Activated naive CD4-positive, alpha-beta T cell treated with anti-CD3 and anti-CD28 coated beads, Interleukin-2, amount 50 U/mL, for 72 hours (primary cell): ENCODE measurements around the gene NPTX1. TPM values are rescaled to one million over a fixed set of nuclear protein-coding genes. Genes with fewer than 3 reads are reported as not detected.

Source experiments
- ATAC-seq, 2 donors: fragments of 150-1000 bp; cut with Tn5 transposase; 2 replicates each; pipeline ENCODE4 v1.10.0; 2021; ENCODE audit warnings: mild to moderate bottlenecking in 2 of 2, moderate library complexity in 2 of 2
- DNase-seq, 2 donors: peaks; one replicate each; pipeline ENCODE4 v3.0.0; 2021 to 2022; ENCODE audit warnings: low spot score in 2 of 2
- H3K27ac Mint-ChIP-seq, 2 donors: one replicate each; pipeline ENCODE4 v1.8.0; 2022; ENCODE audit warnings: mild to moderate bottlenecking in 2 of 2, mixed read lengths in 2 of 2
- H3K36me3 Mint-ChIP-seq, 2 donors: one replicate each; pipeline ENCODE4 v1.8.0; 2022; ENCODE audit warnings: mixed read lengths in 2 of 2
- H3K9me3 Mint-ChIP-seq, 2 donors: one replicate each; pipeline ENCODE4 v1.8.0; 2022; ENCODE audit warnings: mixed read lengths in 2 of 2
- total RNA-seq, 2 donors: library from RNA; stranded (reverse); gene quantifications; one replicate each; pipeline ENCODE4 v1.2.3, GENCODE V29; 2022

Gene NPTX1
- total RNA-seq, 2 donors from 2014 or later, result 23.0 to 135 TPM

DNA sequence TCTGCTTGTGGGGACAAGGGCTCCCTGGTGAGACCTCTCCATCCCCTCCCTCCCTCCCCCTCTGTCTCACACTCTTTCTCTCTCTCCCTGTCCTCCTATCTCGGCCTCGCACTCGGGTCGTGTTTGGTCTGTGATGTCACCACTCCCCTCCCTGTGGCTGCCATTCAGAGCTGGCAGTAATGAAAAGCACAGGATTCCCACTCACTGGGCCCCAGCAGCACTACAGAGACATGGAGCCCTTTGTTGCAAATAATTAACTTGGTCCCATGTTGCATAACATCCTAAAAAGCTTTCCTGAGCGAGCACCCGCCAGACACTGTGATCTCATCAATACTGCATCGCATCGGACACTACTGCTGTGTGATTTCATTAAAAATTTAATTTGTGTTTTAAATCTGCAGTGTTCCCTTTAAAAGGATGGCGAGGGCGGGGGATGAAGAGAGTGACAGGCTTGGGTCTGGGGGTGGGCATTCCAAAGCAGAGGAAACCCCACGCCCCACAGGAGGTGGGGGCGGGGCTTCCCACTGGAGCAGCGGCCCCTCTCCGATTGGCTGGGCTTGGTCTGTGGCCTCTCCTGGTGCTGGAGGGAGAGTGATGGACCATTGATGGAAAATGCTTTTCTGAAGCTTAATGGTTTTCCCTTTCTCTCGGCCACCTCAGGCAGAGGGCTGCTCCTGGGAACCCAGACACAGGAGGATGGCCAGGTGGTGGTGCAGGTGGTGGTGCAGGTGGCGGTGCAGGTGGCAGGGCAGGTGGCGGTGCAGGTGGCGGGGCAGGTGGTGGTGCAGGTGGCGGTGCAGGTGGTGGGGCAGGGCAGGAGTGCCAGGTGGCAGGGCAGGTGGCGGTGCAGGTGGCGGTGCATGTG is 15.3 kb upstream of the NPTX1 start:
- no peaks in the 10 kb centered on the region for H3K9me3 Mint-ChIP-seq
- DNase-seq, result no peak
- H3K27ac Mint-ChIP-seq, result no peak overlapping the region
- no peak for ATAC-seq
- H3K36me3 Mint-ChIP-seq, result no peaks in the 10 kb centered on the region

- no peaks in the 10 kb centered on the region for H3K9me3 Mint-ChIP-seq
- H3K27ac Mint-ChIP-seq, result no peak overlapping the region
- ATAC-seq (no peak), DNase-seq (no peak)
- H3K36me3 Mint-ChIP-seq, result no peaks in the 10 kb centered on the region
These were observed 11.1 kb upstream of the NPTX1 start for GRCh38 chr17:80487511-80487910.

DNA sequence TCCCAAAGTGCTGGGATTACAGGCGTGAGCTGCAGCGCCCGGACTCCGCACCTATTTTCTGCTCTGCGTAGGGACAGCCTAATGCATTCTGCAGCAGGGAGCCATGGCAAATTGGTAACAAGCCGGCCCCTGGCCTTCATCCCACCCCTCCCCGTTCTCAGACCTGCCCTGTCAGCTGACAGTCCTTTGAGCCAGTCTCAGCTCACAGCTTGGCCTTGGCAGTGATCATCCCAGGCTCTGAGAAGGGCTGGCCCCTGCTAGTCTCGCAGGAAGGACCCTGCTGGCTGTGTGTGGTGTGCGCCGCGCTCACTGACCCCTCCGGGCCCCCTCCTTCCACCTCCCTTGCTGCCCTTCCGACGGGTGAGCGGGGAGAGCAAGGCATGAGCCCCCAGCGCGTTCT is 10.3 kb upstream of the NPTX1 start:
- ATAC-seq (no peak), DNase-seq (no peak)
- no peaks in the 10 kb centered on the region for H3K9me3 Mint-ChIP-seq
- H3K36me3 Mint-ChIP-seq, result no peaks in the 10 kb centered on the region
- H3K27ac Mint-ChIP-seq, result no peak overlapping the region

DNA sequence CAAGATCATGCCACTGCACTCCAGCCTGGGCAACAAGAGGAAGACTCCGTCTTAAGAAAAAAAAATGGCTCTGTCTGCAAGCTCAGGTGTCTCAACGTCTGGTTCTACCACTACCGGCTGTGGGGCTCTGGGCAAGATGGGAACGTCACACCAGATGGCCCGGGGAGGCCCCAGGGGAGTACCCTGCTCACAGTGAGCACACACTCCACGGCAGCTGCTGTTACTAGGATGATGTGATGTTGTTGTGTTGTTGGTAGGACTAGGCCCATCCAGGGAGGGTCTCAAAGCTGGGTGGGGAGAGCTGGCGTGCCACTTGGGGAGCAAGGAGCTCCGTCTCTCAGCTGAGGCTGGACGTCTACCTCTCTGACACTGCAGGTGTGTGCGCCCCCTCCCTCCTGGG is 9.4 kb upstream of the NPTX1 start:
- Mint-ChIP-seq H3K9me3 (no peaks in the 10 kb centered on the region), H3K36me3 (no peaks in the 10 kb centered on the region), H3K27ac (no peak overlapping the region)
- DNase-seq (no peak), ATAC-seq (no peak)

- ATAC-seq (no peak), DNase-seq (no peak)
- Mint-ChIP-seq H3K9me3 (no peaks in the 10 kb centered on the region), H3K27ac (no peak overlapping the region), H3K36me3 (no peaks in the 10 kb centered on the region)
These were observed 6.3 kb upstream of the NPTX1 start for GRCh38 chr17:80482555-80483308.

GRCh38 chr17:80482058-80482318 is 5.6 kb upstream of the NPTX1 start:
- no peak for ATAC-seq
- no peak for DNase-seq
- no peaks in the 10 kb centered on the region for H3K9me3 Mint-ChIP-seq
- H3K27ac Mint-ChIP-seq, result no peak overlapping the region
- H3K36me3 Mint-ChIP-seq, result no peaks in the 10 kb centered on the region

DNA sequence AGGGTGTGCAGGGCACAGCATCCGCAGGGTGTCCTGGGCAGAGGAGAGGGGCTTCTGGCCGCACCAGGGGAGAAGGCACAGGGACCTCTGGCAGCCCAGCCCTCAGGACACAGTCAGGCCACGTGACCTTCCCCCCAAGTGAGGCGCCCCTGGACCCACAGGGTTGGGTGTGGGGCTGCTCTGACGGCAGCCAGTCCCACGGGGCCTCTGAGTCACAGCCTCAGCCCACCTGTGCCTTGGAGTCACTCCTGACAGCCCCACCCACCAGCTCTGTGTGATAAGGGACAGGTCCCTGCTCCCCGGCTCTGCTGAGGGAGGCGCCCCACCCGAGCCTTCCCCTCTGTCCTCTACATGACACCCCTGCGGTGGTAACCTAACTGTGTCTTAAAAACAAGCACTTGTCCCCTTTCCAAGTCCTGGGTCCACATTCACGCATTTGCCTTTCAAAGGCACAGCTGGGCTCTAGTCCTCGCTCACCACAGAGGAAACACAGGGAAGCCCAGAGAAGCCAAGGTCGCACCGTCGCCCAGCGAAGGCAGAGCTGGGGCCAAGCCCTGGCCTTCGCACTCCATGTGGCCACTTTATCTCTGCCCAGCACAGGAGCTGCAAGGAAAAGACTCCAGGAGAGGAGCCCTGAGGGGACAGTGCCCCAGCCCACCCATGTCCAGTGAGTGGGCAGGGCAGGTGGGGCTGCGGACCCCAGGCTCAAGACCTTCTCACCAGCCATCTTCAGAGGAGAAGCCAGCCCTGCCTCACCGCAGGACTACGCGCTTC is 5.1 kb upstream of the NPTX1 start:
- Mint-ChIP-seq H3K27ac (no peak overlapping the region), H3K36me3 (no peaks in the 10 kb centered on the region), H3K9me3 (no peaks in the 10 kb centered on the region)
- ATAC-seq (no peak), DNase-seq (no peak)

- H3K36me3 Mint-ChIP-seq, result no peaks in the 10 kb centered on the region
- no peaks in the 10 kb centered on the region for H3K9me3 Mint-ChIP-seq
- H3K27ac Mint-ChIP-seq, result no peak overlapping the region
- DNase-seq, result no peak
- no peak for ATAC-seq
These were observed 3.8 kb upstream of the NPTX1 start for GRCh38 chr17:80480248-80480647.

- ATAC-seq (no peak), DNase-seq (no peak)
- H3K36me3 Mint-ChIP-seq, result peaks cover 0 to 8% of the 10 kb centered on the region in 2 donors
- H3K27ac Mint-ChIP-seq, result no peak overlapping the region
- H3K9me3 Mint-ChIP-seq, result no peaks in the 10 kb centered on the region
These were observed 2.8 kb upstream of the NPTX1 start for GRCh38 chr17:80479246-80479566.

- Mint-ChIP-seq H3K9me3 (no peaks in the 10 kb centered on the region), H3K27ac (no peak overlapping the region), H3K36me3 (peaks cover 0 to 10% of the 10 kb centered on the region in 2 donors)
- ATAC-seq, result no peak
- DNase-seq, result no peak
These were observed 2.3 kb upstream of the NPTX1 start for GRCh38 chr17:80478487-80479245.

DNA sequence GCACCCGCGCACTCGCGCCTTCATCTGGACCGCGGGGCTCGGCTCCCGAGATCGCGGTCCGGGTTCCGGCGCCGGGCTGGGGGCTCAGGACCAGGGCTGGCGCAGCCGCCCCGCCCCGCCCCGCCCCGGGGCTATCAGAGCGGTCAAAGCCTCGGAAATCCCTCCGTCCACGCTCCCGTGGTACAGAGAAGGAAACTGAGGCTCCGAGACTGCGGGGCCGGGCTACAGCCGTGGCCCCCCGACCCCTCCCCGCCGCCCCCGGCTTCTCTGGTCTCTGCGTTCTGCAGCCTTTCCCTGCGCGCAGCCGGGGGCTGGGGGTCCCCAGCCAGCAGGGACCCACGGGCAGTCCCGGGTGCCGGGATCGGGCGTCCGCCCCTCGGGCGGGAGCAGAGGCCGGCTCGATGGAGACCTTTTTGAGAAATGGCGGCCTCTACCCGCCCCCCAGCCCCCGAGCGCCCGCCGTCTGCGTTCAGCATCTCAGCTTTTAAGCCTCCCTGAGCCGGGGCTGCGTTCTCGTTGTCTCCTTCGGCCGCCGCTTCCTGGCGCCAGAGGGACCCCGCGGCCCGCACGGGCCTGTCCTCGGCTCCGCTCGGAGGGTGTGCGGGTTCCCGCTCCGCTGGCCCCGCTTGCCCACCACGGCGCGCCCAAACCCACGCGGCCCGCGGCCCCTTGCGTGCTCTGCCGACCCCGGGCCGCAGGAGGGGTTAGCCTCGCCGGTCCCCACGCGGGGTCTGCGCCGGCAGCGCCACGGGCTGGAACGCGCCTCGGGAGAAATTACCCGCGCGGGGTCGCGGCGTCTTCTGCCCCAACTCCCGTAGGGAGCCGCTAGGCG is 1.5 kb upstream of the NPTX1 start:
- H3K27ac Mint-ChIP-seq, result no peak overlapping the region
- peaks cover 0 to 16% of the 10 kb centered on the region in 2 donors for H3K36me3 Mint-ChIP-seq
- DNase-seq (peak in 1 of 2 donors; percentile 63), ATAC-seq (peak; percentile 46 to 55)
- H3K9me3 Mint-ChIP-seq, result no peaks in the 10 kb centered on the region

- H3K9me3 Mint-ChIP-seq, result no peaks in the 10 kb centered on the region
- DNase-seq, result no peak
- ATAC-seq, result peak in 1 of 2 donors; percentile 15
- peaks cover 0 to 21% of the 10 kb centered on the region in 2 donors for H3K36me3 Mint-ChIP-seq
- H3K27ac Mint-ChIP-seq, result no peak overlapping the region
These were observed 655 bp upstream of the NPTX1 start for GRCh38 chr17:80476877-80477646.

DNA sequence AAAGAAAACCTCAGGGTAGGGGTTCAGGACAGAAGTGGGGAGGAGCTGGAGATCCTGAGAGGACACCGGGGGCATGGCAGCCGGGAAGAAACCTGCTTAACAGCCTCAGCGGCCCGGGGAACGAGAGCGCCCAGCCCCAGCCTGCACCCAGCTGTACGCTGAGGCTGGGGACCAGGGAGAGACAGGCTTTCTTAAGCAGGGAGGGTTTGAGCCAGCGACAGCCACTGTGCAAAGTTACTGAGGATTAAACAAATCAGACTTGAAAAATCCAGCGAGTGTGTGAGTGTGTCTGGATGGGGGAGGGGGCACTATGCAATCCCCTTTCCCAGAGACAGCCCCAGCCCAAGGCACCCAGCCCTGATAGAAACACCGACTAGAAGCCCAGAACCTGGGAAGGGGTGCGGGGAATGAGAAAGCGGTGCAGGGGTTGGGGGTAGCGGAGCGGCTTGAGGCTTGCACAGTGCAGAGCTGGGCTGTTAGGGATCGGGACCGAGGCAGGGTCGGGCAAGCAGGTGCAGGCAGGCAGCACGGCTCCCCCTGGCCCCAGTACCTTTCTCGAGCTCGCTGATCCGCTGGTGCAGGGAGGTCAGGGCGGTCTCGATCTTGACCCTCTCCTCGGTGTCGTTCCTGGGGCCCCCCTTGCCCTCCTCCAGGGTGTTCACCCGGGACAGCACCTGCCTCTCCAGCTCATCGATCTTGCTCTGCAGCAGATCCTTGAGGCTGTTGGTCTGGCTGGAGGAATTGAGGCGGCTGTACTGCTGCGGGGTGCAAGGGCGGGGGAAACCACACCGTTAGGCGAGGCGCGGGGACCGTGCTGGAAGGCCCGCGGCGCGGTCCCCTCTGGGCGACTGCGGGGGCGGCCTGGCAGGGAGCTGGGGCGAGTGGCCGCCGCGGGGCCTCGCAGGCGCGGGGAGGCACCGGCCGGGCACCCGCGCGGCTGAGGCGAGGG is 1.2 kb downstream of the NPTX1 start:
- DNase-seq (peak in 1 of 2 donors; percentile 36), ATAC-seq (peak; percentile 44 to 51)
- peak overlapping the region; percentile 44 to 55 for H3K27ac Mint-ChIP-seq
- peaks cover 0 to 36% of the 10 kb centered on the region in 2 donors for H3K36me3 Mint-ChIP-seq
- no peaks in the 10 kb centered on the region for H3K9me3 Mint-ChIP-seq

- Mint-ChIP-seq H3K36me3 (peaks cover 0 to 38% of the 10 kb centered on the region in 2 donors), H3K9me3 (no peaks in the 10 kb centered on the region), H3K27ac (peak overlapping the region; percentile 29 to 44)
- peak; percentile 15 to 29 for ATAC-seq
- DNase-seq, result no peak
These were observed 2.0 kb downstream of the NPTX1 start for GRCh38 chr17:80474231-80474960.
